ENCODE data around the gene ZNF649. TPM values are rescaled to one million over a fixed set of nuclear protein-coding genes. Genes with fewer than 3 reads are reported as not detected.

Gene ZNF649
- total RNA-seq, 4 donors from 2014 or later, result 8.2 to 13.3 (median 10.6) TPM

DNA sequence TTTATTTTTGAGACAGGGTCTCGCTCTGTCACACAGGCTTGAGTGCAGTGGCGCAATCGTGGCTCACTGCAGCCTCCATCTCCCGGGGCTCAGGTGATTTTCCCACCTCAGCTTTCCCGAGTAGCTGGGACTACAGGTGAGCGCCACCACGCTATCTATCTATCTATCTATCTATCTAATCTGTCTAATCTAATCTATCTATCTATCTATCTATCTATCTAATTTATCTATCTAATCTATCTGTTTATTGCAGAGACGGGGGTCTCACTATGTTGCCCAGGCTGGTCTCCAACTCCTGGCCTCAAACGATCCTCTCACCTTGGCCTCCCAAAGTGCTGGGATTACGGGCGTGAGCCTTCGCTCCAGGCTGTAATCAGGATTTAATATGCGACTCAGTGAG, 23.0 kb upstream of the ZNF649 start:
- TF ChIP-seq, protein P1, sequence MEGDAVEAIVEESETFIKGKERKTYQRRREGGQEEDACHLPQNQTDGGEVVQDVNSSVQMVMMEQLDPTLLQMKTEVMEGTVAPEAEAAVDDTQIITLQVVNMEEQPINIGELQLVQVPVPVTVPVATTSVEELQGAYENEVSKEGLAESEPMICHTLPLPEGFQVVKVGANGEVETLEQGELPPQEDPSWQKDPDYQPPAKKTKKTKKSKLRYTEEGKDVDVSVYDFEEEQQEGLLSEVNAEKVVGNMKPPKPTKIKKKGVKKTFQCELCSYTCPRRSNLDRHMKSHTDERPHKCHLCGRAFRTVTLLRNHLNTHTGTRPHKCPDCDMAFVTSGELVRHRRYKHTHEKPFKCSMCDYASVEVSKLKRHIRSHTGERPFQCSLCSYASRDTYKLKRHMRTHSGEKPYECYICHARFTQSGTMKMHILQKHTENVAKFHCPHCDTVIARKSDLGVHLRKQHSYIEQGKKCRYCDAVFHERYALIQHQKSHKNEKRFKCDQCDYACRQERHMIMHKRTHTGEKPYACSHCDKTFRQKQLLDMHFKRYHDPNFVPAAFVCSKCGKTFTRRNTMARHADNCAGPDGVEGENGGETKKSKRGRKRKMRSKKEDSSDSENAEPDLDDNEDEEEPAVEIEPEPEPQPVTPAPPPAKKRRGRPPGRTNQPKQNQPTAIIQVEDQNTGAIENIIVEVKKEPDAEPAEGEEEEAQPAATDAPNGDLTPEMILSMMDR (IDR thresholded peaks at IDR 0.05), result no peak
- no peak for DNase-seq (ENCODE audit: low spot score)
- no peak for ATAC-seq (ENCODE audit: low FRiP score)

GRCh38 chr19:51926784-51927741, 22.2 kb upstream of the ZNF649 start, which contains the start of gene ZNF613:
ZNF613 (plus strand) TSS chr19:51927472; CDS start chr19:51936221, 8,749 bp downstream.
- TF ChIP-seq, protein P1 (IDR thresholded peaks at IDR 0.05), result no peak
- ATAC-seq (ENCODE audit: low FRiP score) (peak; percentile 96), DNase-seq (ENCODE audit: low spot score) (peak; percentile 51)

DNA sequence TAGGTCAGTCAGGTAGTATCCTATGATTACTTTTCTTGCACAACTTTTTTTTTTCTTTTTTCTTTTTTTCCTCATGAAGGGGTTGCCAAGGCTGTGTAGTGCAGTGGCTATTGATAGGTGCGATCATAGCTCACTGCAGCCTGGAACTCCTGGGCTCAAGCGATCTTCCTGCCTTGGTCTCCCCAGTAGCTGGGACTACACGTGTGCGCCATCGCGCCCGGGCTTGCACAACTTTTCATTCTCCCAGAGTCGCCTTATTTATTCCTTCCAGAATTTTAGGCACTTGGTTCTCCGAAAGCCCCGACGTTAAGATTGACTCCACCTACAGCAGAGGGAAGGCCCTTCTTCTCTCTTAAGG, 21.6 kb upstream of the ZNF649 start:
- DNase-seq (ENCODE audit: low spot score), result no peak
- ATAC-seq (ENCODE audit: low FRiP score), result no peak
- TF ChIP-seq, protein P1 (IDR thresholded peaks at IDR 0.05), result no peak

- ATAC-seq (ENCODE audit: low FRiP score), result no peak
- TF ChIP-seq, protein P1 (IDR thresholded peaks at IDR 0.05), result no peak
- no peak for DNase-seq (ENCODE audit: low spot score)
These were observed 17.1 kb upstream of the ZNF649 start for GRCh38 chr19:51921949-51922348.

- DNase-seq (ENCODE audit: low spot score) (no peak), ATAC-seq (ENCODE audit: low FRiP score) (no peak)
- TF ChIP-seq, protein P1 (IDR thresholded peaks at IDR 0.05), result no peak
These were observed 14.8 kb upstream of the ZNF649 start for GRCh38 chr19:51919606-51920005.

- TF ChIP-seq, protein P1 (IDR thresholded peaks at IDR 0.05), result no peak
- ATAC-seq (ENCODE audit: low FRiP score) (no peak), DNase-seq (ENCODE audit: low spot score) (no peak)
These were observed 11.3 kb upstream of the ZNF649 start for GRCh38 chr19:51916167-51916566.

All from omental fat pad (tissue), 4 donors.